HepG2 (cell line): Measurements from ENCODE around the gene CLEC18A. TPM values are rescaled to one million over a fixed set of nuclear protein-coding genes. Genes with fewer than 3 reads are reported as not detected.

ENCODE experiments used
- ATAC-seq: fragments of 200-7000 bp; cut with Tn5 transposase; 3 replicates; pipeline ENCODE4 v1.9.1; 2020; ENCODE audit warnings: mild to moderate bottlenecking, moderate library complexity
- BruUV-seq: library from RNA; stranded (reverse); fragments of 400-500 nt; replicated peaks from 2 replicates; lab custom pipeline; 2021; lab: Mats Ljungman, UMichigan
- CTCF ChIA-PET: fragments of 300-600 bp; formaldehyde crosslinking; extraction: SDS; loops from one replicate; lab custom pipeline; 2021; ENCODE audit warnings: low total read pairs, inconsistent platforms, low intra/inter-chr PET ratio; lab: Yijun Ruan, JAX
- POLR2A ChIA-PET: fragments of 350-600 bp; sonication (Branson Sonifier 250); formaldehyde crosslinking; loops from one replicate; lab custom pipeline; 2020; ENCODE audit warnings: antibody characterized with exemption, inconsistent platforms; lab: Yijun Ruan, JAX
- DNase-seq: peaks from one replicate; pipeline ENCODE4 v3.0.0-alpha.2; 2015; ENCODE audit warnings: low spot score
- FAIRE-seq: peaks from 3 replicates; lab custom pipeline; 2011; peaks lifted over from hg19 to GRCh38; lab: Jason Lieb, UNC
- H2AFZ ChIP-seq: one replicate; pipeline ENCODE4 v1.6.1; 2011; ENCODE audit warnings: low read length, inconsistent platforms
- H3K27ac ChIP-seq: fragments of 300-600 bp; 3 replicates; pipeline ENCODE4 v1.8.0; 2011; ENCODE audit warnings: mixed run types, mild to moderate bottlenecking, mixed read lengths, low read length, inconsistent platforms; ENCODE audit not compliant: insufficient read depth; ENCODE audit errors: extremely low read length
- H3K27me3 ChIP-seq, 2 experiments: fragments of 200-600 bp in 1 of 2; 2 replicates in 1 of 2; 3 replicates in 1 of 2; pipeline versions ENCODE4 v1.6.0 to v1.8.0; 2011; ENCODE audit warnings: low read length in 2 of 2, mild to moderate bottlenecking in 2 of 2, moderate library complexity in 2 of 2, inconsistent platforms in 1 of 2; ENCODE audit not compliant: insufficient read depth in 2 of 2, control insufficient read depth in 1 of 2
- H3K36me3 ChIP-seq, 2 experiments: fragments of 200-600 bp in 1 of 2; replicated peaks in 1 of 2; 2 replicates in 1 of 2; 3 replicates in 1 of 2; pipeline versions ENCODE4 v1.5.1 to v1.8.0; 2011; ENCODE audit warnings: low read length in 2 of 2, inconsistent platforms in 1 of 2; ENCODE audit not compliant: insufficient read depth in 2 of 2, control insufficient read depth in 1 of 2
- H3K4me1 ChIP-seq: 2 replicates; pipeline ENCODE4 v1.5.1; 2012; ENCODE audit warnings: low read length, inconsistent platforms; ENCODE audit not compliant: insufficient read depth
- H3K4me2 ChIP-seq: 2 replicates; pipeline ENCODE4 v1.6.0; 2011; ENCODE audit warnings: low read depth, low read length, inconsistent platforms
- H3K4me3 ChIP-seq, 3 experiments: fragments of 200-600 bp in 1 of 3; sonication (generic), shearing (Covaris generic) in 1 of 3; replicated peaks in 1 of 3; 2 replicates each; pipeline ENCODE4 v1.5.1; 2011 to 2016; ENCODE audit warnings: low read length in 3 of 3, inconsistent platforms in 2 of 3, low read depth in 2 of 3, mild to moderate bottlenecking in 2 of 3, control low read depth in 1 of 3, mixed read lengths in 1 of 3; ENCODE audit not compliant: insufficient read depth in 1 of 3
- H3K79me2 ChIP-seq: one replicate; pipeline ENCODE4 v1.6.1; 2011; ENCODE audit warnings: low read length, inconsistent platforms; ENCODE audit not compliant: insufficient read depth
- H3K9ac ChIP-seq: 2 replicates; pipeline ENCODE4 v1.6.0; 2011; ENCODE audit warnings: mild to moderate bottlenecking, low read depth, low read length, inconsistent platforms; ENCODE audit not compliant: insufficient read depth
- H3K9me3 ChIP-seq: 2 replicates; pipeline ENCODE4 v1.5.1; 2012; ENCODE audit warnings: mild to moderate bottlenecking, low read length
- H4K20me1 ChIP-seq: 2 replicates; pipeline ENCODE4 v1.6.0; 2011; ENCODE audit warnings: inconsistent platforms, mild to moderate bottlenecking, low read length, moderate library complexity; ENCODE audit not compliant: insufficient read depth
- AGO2 ChIP-seq: fragments of 200-400 bp; formaldehyde crosslinking; optimal IDR thresholded peaks from 2 replicates; pipeline ENCODE3; 2017; ENCODE audit warnings: mild to moderate bottlenecking, low read depth, low read length, moderate library complexity
- CEBPB ChIP-seq: IDR thresholded peaks from 2 replicates; pipeline ENCODE4 v1.6.1; 2011; ENCODE audit warnings: low read depth, low read length, improper control_type of control experiment, borderline replicate concordance
- IRX3 ChIP-seq: sonication (generic); formaldehyde crosslinking; IDR thresholded peaks from 2 replicates; pipeline ENCODE4 v1.8.1; 2023; ENCODE audit warnings: mild to moderate bottlenecking, low read depth, missing genetic modification reagents, borderline replicate concordance
- KAT2B ChIP-seq: fragments of 150-350 bp; IDR thresholded peaks from 2 replicates; pipeline ENCODE4 v1.6.1; 2014; ENCODE audit warnings: low read depth, low read length, borderline replicate concordance
- KDM6A ChIP-seq: IDR thresholded peaks from 2 replicates; pipeline ENCODE4 v1.6.1; 2016; ENCODE audit warnings: low read depth
- KLF6 ChIP-seq: IDR thresholded peaks from 2 replicates; pipeline ENCODE4 v1.8.0; 2016; ENCODE audit warnings: missing biosample characterization, missing genetic modification reagents
- MAFK ChIP-seq, 2 experiments: IDR thresholded peaks in 1 of 2; conservative IDR thresholded peaks in 1 of 2; 2 replicates each; pipeline ENCODE4 v1.6.1; 2011; ENCODE audit warnings: improper control_type of control experiment in 2 of 2, low read length in 2 of 2
- MEIS2 ChIP-seq: sonication (generic); formaldehyde crosslinking; IDR thresholded peaks from 2 replicates; pipeline ENCODE4 v1.9.0; 2021; ENCODE audit warnings: mild to moderate bottlenecking, missing genetic modification reagents
- NFKBIZ ChIP-seq: IDR thresholded peaks from 2 replicates; pipeline ENCODE4 v1.6.1; 2018; ENCODE audit warnings: missing genetic modification reagents, missing compliant biosample characterization
- POLR2G ChIP-seq: fragments of 200-400 bp; formaldehyde crosslinking; IDR thresholded peaks from 2 replicates; pipeline ENCODE4 v1.6.1; 2018; ENCODE audit warnings: mild to moderate bottlenecking, low read depth, low read length, moderate library complexity
- ZNF121 ChIP-seq: sonication (generic); formaldehyde crosslinking; IDR thresholded peaks from 2 replicates; pipeline ENCODE4 v1.5.0; 2020; ENCODE audit warnings: mild to moderate bottlenecking, missing genetic modification reagents
- ZNF296 ChIP-seq: sonication (generic); formaldehyde crosslinking; conservative IDR thresholded peaks from 2 replicates; pipeline ENCODE4 v1.5.0; 2020; ENCODE audit warnings: mild to moderate bottlenecking, missing genetic modification reagents
- ZNF430 ChIP-seq: sonication (generic); formaldehyde crosslinking; IDR thresholded peaks from 2 replicates; pipeline ENCODE4 v1.9.0; 2021; ENCODE audit warnings: mild to moderate bottlenecking, missing genetic modification reagents
- ZNF501 ChIP-seq: sonication (generic); formaldehyde crosslinking; IDR thresholded peaks from 2 replicates; pipeline ENCODE4 v1.5.1; 2020; ENCODE audit warnings: mild to moderate bottlenecking, moderate library complexity, missing genetic modification reagents
- WGBS: methylation state at CpG from one replicate; pipeline ENCODE4 v1.1.6; 2017; ENCODE audit warnings: low lambda C conversion rate; 5-methylcytosine and 5-hydroxymethylcytosine counted together
- in situ Hi-C: cut with HindIII; loops from 2 replicates; pipeline ENCODE4 v1.10.0; 2017; ENCODE audit warnings: low pct_unique_long_range_greater_than_20kb; ENCODE audit not compliant: extremely low pct_ligation_motif_present
- intact Hi-C: fragments of 100-400 bp; cut with micrococcal nuclease; formaldehyde crosslinking; loops from one replicate; pipeline ENCODE4 v1.10.0; 2022; ENCODE audit not compliant: unreplicated experiment
- polyA plus RNA-seq, 8 experiments: library from polyadenylated mRNA; depleted of rRNA in 3 of 8; stranded (reverse) in 7 of 8; unstranded in 1 of 8; fragments of >200 nt; fragmentation: Illumina TruSeq in 4 of 8; extraction: Trizol in 4 of 8; gene quantifications; 2 replicates each; pipeline versions ENCODE4 v1.2.1 to v1.2.3, GENCODE V29; 2011 to 2016; ENCODE audit warnings: low read depth in 4 of 8, missing spikeins in 1 of 8, mixed read lengths in 1 of 8; ENCODE audit not compliant: insufficient read depth in 1 of 8
- total RNA-seq, 5 experiments: library from RNA; depleted of rRNA; stranded (reverse); fragments of >200 nt; fragmentation: Illumina TruSeq; extraction: Trizol; gene quantifications; 2 replicates each; pipeline ENCODE4 v1.2.3, GENCODE V29; 2016; ENCODE audit warnings: low read depth in 1 of 5
- TF ChIP-seq, protein P1 (sequence below): sonication (generic); formaldehyde crosslinking; IDR thresholded peaks from 2 replicates; pipeline ENCODE4 v1.4.0; 2020; ENCODE audit warnings: missing genetic modification reagents
- TF ChIP-seq, protein P2 (sequence below): sonication (generic); formaldehyde crosslinking; IDR thresholded peaks from 2 replicates; pipeline ENCODE4 v1.9.0; 2021; ENCODE audit warnings: missing genetic modification reagents, mild to moderate bottlenecking, borderline replicate concordance

CLEC18A gene
- total and polyA plus RNA-seq, 2 of the 13 experiments (the other 11 are each of a cell fraction or from before 2014, with no cell fraction given) = 0.22 to 0.42 TPM

DNA sequence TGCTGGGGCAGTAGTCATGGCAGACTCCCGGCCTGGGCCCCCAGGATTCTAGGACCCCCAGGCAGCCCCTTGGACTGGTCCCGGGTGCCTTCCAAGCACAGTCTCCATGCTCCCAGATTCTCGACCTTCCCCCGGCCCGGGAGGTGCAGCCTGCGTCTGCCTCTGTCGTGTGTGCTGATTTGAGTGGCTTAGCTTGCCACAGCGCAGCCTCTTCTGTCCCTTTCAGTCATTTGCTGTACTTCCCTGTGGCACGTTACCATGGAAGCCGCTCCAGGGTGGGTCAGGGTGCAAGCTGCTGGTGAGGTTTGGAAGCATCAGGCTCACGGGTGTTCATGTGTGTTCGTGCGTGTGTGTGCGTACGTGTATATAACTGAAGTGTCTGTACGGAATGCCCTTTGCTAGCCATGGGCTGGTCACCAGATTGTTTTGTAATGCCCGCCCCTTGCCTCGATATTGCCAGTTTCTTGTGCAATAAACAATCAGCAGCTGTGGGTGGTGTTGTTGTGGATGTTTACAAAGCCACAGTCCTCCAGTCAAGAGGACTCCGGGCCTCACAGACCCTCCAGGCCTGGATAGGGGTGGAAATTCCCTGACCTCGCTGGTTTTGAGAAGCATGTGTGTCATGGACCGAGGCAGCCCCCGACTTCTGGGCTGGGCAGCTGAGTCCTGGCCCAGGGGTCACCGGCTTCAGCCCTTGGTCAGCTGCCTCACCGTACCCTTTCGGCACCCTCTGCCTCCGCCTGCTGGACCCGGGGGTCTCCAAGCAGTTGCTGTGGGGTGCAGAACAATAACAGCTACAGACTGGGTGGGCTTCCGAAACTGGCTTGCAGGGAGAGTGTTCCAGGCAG, 9.7 kb upstream of the CLEC18A start:
- Histone ChIP-seq H3K27me3 (no peaks in the 10 kb centered on the region), H3K9ac (no peak overlapping the region), H3K9me3 (no peaks in the 10 kb centered on the region), H2AFZ (no peak overlapping the region), H3K79me2 (no peaks in the 10 kb centered on the region), H3K36me3 (peaks cover 23 to 40% of the 10 kb centered on the region in 2 experiments), H3K4me2 (no peak overlapping the region), H3K27ac (no peak overlapping the region), H4K20me1 (no peaks in the 10 kb centered on the region), H3K4me1 (no peaks in the 10 kb centered on the region), H3K4me3 (no peak overlapping the region)
- FAIRE-seq (no peak), DNase-seq (no peak), ATAC-seq (no peak)
- TF ChIP-seq CEBPB (0 out of 2 replicates have a peak, but pooled peaks have one; percentile 13), AGO2 (peak; percentile 52), NFKBIZ (CRISPR knock-in tag) (no peak), POLR2G (0 out of 2 replicates have a peak, but pooled peaks have one; percentile 30)
- CTCF ChIA-PET = no interaction called here
- in situ Hi-C loops (no loop called here), intact Hi-C loops (no loop called here)
- 93% methylated on average over 24 of the region's 28 CpGs for WGBS
- POLR2A ChIA-PET = no interaction called here
- no TSS peak for BruUV-seq

DNA sequence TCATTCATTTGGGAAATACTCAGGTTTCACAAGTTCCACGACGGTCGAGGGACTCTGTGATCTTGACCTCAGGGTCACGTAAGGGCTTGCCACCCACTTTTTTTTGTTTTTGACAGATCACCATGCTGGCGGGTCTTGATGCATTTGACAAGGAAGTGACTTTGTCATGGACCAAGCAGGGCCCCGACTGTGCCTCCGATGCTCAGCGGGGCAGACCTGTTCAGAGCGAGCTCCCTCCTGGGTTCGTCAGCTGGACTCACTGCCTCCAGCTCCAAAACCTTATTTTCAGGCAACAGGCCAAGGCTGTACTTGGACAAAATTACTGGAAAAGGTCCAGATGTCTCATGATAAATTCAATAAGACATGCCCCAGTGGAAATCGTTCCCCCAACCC, 9.0 kb upstream of the CLEC18A start:
- Histone ChIP-seq H4K20me1 (no peaks in the 10 kb centered on the region), H2AFZ (no peak overlapping the region), H3K27ac (no peak overlapping the region), H3K36me3 (peaks cover 17 to 33% of the 10 kb centered on the region in 2 experiments), H3K9ac (no peak overlapping the region), H3K4me1 (no peaks in the 10 kb centered on the region), H3K9me3 (no peaks in the 10 kb centered on the region), H3K27me3 (no peaks in the 10 kb centered on the region), H3K79me2 (no peaks in the 10 kb centered on the region), H3K4me2 (no peak overlapping the region), H3K4me3 (no peak overlapping the region)
- CTCF ChIA-PET = no interaction called here
- TF ChIP-seq KLF6 (CRISPR knock-in tag) (no peak), ZNF430 (CRISPR knock-in tag) (no peak), ZNF501 (CRISPR knock-in tag) (no peak), MEIS2 (no peak), MAFK (conservative IDR thresholded peaks at IDR 0.05 in 1 of 2, IDR thresholded peaks at IDR 0.05 in 1 of 2; ENCODE audit: low read length in 2 of 2) (no peak), CEBPB (no peak), ZNF121 (CRISPR knock-in tag) (no peak), KAT2B (no peak), IRX3 (CRISPR knock-in tag) (no peak), ZNF296 (CRISPR knock-in tag) (no peak), KDM6A (CRISPR knock-in tag) (no peak)
- TF ChIP-seq, protein P1, sequence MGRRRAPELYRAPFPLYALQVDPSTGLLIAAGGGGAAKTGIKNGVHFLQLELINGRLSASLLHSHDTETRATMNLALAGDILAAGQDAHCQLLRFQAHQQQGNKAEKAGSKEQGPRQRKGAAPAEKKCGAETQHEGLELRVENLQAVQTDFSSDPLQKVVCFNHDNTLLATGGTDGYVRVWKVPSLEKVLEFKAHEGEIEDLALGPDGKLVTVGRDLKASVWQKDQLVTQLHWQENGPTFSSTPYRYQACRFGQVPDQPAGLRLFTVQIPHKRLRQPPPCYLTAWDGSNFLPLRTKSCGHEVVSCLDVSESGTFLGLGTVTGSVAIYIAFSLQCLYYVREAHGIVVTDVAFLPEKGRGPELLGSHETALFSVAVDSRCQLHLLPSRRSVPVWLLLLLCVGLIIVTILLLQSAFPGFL (CRISPR knock-in tag) = no peak
- TF ChIP-seq, protein P2, sequence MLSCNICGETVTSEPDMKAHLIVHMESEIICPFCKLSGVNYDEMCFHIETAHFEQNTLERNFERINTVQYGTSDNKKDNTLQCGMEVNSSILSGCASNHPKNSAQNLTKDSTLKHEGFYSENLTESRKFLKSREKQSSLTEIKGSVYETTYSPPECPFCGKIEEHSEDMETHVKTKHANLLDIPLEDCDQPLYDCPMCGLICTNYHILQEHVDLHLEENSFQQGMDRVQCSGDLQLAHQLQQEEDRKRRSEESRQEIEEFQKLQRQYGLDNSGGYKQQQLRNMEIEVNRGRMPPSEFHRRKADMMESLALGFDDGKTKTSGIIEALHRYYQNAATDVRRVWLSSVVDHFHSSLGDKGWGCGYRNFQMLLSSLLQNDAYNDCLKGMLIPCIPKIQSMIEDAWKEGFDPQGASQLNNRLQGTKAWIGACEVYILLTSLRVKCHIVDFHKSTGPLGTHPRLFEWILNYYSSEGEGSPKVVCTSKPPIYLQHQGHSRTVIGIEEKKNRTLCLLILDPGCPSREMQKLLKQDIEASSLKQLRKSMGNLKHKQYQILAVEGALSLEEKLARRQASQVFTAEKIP (CRISPR knock-in tag) = no peak
- intact Hi-C loops (no loop called here), in situ Hi-C loops (no loop called here)
- BruUV-seq = no TSS peak
- no peak for FAIRE-seq
- no peak for DNase-seq
- WGBS = 88% methylated on average over 11 of the region's 11 CpGs
- POLR2A ChIA-PET = no interaction called here
- ATAC-seq = no peak
